NCI-H1930 (cell line): Measurements from ENCODE around the gene ZCCHC10.
"Not testable (repeated sequence)": the region's sequence is repeated elsewhere in the genome, so short reads cannot be mapped to it uniquely, and the experiment has no call there.

Experiments used
- DNase-seq, 2 experiments: peaks; one replicate each; lab custom pipeline; 2025; lab: John Stamatoyannopoulos, UW

The ZCCHC10 gene

GRCh38 chr5:133041910-133042309, 15.6 kb upstream of the ZCCHC10 start:
- no peak for DNase-seq

- no peak for DNase-seq
Measured at GRCh38 chr5:133041157-133041784, 14.9 kb upstream of the ZCCHC10 start.

DNA sequence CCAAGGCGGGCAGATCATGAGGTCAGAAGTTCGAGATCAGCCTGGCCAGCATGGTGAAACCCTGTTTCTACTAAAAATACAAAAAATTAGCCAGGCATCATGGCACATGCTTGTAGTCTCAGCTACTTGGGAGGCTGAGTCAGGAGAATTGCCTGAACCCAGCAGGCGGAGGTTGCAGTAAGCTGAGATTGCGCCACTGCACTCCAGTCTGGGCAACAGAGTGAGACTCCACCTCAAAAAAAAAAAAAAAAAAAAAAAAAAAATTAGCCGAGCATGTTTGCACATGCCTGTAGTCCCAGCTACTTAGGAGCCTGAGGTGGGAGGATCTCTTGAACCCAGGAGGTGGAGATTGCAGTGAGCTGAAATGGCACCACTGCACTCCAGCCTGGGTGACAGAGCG, 10.3 kb upstream of the ZCCHC10 start:
- not testable (repeated sequence) for DNase-seq

DNA sequence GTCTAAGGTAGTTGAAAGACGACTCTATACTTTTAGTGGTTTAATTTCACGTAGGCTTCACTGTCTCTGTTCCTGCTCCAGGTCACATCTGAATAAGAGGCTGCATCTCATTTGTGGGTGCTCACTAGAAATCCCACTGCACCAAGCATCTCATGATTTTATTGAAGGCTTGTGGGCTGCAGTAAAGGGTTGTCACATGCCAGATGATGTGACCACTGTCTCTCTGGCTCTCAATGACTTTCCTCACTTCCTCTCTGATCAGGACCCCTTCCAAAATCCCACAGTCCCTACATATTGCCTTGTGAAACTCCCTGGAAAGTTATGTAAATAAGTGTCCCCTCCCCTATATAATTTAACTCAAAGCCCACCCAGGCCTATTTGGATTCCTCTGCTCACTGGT, 8.9 kb upstream of the ZCCHC10 start:
- DNase-seq: no peak

DNA sequence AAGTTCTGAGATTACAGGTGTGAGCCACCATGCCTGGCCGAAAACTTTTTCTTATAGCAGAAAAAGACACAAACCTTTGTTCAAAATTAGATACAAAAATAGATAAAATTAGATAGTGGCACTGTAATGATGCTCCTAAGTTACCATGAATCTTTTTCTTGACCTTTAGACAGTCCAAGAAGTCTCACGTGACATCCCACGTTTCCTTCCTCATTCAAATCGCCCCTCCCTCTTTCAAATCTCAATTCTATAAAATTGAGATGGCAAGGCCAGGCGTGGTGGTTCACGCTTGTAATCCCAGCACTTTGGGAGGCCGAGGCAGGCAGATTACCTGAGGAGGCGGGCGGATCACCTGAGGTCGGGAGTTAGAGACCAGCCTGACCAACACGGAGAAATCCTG, 7.7 kb upstream of the ZCCHC10 start:
- no peak for DNase-seq

DNA sequence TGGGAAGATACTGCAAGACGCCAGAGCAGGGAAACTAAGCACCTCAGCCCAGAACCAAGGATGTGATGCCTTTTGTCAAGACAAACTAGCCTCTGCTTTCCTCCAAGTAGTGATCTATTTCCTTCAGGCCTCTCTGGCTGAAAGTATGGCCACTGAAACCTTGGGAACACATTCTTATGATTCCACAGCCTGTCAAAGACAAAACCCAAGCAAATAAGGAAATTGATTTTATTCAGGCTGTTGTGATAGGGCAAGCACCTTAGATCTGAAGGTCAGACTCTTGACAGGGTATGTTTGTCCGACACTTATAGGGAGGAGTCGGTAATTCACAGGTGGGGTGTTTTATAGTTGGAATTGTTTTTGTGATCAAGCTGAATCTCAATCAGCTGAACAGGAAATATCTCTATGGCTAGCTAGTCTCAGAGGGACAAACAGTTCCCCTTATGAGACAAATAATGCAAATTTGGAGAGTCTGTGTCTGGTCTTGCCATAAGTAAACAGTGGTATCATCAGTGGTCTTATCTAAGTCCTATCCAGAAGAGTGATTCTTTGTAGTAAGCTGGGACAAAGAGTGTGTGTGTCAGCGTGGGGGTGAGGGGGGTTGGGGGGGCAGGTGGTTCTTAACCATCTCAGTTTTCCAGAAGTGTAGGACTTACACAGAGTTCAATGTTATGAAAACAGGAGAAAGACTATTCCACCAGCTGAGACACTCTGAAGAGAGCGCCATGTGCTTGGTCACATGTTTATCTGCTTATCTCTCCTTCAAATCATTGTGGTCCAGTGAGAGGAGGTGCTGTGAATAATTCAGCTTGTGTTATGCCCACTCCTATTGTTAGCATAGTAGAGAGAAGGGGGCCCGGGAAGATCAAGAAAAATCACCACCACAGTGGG, 6.7 kb upstream of the ZCCHC10 start:
- DNase-seq: no peak

DNA sequence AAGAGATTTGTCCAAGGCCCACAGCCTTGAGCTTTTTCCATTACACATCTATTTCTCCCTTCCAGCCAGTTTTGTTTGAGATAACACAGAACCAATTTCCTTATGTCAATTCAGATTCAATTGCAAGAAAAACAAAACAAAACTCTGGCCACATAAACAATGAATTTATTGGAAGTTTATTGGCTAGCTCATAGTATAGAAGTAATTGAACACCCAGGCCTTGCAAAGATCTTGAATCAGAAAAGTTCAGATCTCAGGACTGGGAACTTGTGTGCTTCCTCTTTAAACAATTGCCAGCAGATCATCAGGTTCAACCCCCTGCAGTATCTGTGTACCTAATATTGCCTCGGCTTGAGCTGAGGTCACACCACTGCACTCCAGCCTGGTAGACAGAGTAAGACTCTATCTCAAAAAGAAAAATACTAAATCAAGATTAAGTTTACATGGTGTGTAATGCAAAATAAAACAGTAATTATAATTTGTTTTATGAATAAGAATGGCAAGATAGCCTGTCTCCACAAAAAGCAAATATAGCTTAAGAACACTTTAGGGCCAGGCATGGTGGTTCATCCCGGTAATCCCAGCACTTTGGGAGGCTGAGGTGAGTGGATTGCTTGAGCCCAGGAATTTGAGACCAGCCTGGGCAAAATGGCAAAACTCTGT, 4.1 kb upstream of the ZCCHC10 start:
- DNase-seq: no peak

- no peak for DNase-seq
Measured at GRCh38 chr5:133029416-133029815, 3.1 kb upstream of the ZCCHC10 start.

GRCh38 chr5:133026664-133027153, 360 bp upstream of the ZCCHC10 start:
- no peak for DNase-seq

GRCh38 chr5:133019471-133019870, 6.9 kb downstream of the ZCCHC10 start:
- not testable (repeated sequence) for DNase-seq

DNA sequence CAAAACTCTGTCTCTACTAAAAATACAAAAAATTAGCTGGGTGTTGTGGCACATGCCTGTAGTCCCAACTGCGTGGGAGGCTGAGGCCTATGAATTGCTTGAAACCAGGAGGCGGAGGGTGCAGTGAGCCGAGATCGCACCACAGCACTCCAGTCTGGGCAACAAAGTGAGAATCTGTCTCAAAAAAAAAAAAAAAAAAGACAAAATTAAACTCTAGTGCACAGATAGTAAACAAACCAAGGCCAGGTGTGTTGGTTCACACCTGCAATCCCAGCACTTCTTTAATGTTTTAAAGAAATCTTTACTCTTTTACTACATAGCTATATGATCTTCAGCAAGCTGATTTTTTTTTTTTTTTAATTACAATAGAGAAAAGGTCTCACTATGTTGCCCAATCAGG, 8.4 kb downstream of the ZCCHC10 start:
- no peak for DNase-seq

DNA sequence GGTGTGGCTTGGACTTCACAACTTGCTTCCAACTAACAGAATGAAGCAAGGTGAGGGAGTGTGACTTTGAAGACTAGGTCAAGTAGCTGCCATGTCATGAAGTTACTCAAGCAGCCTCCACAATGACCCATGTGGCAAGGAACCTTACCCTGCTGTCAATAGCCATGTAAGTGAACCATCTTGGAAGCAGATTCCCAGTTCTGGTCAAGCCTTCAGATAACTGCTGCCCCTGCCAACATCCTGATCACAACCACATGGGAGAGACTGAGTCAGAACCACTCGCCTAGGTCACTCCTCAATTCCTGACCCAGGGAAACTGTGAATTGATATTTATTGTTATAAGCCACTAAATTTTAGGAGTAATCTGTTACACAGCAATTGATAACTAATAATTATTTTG, 10.9 kb downstream of the ZCCHC10 start:
- DNase-seq: no peak

DNA sequence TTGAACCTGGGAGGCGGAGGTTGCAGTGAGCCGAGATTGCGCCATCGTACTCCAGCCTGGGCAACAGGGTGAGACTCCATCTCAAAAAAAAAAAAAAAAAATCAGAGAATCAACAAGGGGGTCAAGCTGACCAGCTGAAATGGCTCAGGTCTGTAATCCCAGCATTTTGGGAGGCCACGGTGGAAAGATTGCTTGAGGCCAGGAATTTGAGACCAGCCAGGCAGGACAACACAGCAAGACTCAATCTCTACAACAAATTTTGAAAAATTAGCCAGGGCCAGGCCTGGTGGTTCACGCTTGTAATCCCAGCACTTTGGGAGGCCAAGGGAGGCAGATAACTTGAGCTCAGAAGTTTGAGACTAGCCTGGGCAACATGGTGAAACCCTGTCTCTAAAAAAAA, 17.9 kb downstream of the ZCCHC10 start:
- not testable (repeated sequence) for DNase-seq

DNA sequence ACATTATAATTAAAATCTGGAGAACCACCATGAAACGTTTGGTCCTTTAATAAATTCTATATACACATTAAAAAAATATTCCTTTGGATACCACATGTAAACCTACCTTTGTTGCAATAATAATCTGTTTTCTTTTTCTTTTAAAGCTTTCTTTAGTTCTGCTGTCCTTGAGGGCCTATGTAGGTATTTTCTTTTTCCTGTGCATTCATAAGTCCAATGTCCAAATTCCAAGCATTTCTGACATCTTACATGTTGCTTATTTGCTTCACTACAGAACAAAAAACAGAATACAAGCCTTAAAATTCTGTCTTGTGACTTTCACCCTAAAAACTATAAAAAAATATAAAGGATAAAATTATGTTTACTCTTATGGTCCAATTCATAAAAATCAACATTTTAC, 19.7 kb downstream of the ZCCHC10 start:
- no peak for DNase-seq

GRCh38 chr5:132999246-132999645, 27.1 kb downstream of the ZCCHC10 start:
- no peak for DNase-seq

- DNase-seq: no peak
Measured at GRCh38 chr5:132998556-132998955, 27.8 kb downstream of the ZCCHC10 start.

- no peak for DNase-seq
Measured at GRCh38 chr5:132996307-132996706, 30.0 kb downstream of the ZCCHC10 start.

DNA sequence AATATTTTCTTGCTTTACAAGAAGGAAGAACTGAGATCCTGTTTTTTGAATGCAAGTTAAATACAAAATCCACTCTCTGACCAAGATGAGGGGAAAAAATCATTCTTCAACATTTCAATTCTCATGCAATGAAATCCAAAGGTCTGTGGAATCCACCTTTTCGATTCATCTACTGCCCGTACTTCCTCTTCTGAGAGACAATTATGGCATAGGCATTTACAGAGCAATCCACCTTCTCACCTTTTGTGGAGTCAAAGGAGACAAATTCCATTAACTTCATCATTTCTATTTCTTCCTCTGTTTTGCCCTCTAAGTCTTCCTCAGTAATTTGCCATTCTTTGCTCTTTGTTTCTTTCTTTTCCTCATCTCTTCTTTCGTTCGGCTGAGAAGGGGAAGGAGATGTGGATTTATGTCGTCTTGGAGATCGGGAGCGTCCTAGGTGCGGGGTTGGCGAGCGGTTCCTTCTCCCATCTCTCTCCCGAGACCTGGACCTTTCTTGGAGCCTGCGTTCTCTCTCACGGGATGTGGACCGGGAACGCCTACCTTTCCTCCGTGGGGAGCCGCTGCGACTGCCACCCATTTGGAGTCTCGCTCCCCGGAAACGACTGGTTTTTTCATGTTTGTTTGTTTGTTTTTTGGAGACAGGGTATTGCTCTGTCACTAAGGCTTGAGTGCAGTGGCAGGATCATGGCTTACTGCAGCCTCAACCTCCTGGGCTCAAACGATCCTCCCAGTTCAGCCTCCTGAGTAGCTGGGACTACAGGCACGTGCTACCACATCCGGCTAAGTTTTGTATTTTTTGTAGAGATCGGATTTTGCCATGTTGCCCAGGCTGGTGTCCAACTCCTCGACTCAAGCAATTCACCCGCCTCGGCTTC, 38.6 kb downstream of the ZCCHC10 start:
- DNase-seq: no peak

DNA sequence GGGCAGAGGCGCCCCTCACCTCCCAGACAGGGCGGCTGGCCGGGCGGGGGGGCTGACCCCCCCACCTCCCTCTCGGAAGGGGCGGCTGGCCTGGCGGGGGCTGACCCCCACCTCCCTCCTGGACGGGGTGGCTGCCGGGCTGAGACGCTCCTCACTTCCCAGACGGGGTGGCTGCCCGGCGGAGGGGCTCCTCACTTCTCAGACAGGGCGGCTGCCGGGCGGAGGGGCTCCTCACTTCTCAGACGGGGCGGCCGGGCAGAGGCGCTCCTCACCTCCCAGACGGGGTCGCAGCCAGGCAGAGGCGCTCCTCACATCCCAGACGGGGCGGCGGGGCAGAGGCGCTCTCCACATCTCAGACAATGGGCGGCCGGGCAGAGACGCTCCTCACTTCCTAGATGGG, 43.4 kb downstream of the ZCCHC10 start:
- DNase-seq: not testable (repeated sequence)

DNA sequence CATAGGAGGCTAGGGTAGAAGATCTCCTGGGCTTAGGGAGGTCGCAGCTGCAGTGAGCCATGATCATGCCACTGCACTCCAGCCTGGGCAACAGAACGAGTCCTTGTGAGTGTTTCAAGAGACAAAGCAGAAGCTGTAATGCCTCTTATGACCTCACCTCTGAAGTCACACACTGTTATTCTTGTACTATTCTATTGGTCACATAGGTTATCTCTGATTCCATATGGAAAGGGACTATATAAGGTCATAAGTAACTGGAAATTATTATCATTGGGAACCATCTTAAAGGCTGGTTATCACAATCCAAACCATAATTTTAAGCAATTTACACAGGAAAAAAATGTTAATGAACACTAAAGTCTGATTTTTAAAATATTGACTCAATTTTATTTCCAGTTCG, 45.1 kb downstream of the ZCCHC10 start:
- no peak for DNase-seq

DNA sequence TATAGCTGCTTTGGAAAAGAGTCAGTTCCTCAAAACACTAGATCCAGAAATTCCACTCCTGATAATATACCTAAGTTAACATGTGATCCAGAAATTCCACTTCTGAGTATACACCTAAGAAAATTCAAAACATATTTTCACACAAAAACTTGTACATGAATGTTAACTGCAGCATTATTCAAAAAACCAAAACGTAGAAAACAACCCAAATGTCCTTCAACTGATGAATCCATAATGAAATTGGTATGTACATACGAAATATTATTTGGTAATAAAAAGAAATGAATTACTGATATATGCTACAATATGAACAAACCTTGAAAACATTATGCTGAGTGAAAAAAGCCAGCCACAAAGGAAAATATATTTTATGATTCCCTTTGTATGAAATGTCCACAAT, 46.4 kb downstream of the ZCCHC10 start:
- DNase-seq: no peak
